ENCODE measurements around the gene DNAJC7.
"Not testable (repeated sequence)": the region's sequence is repeated elsewhere in the genome, so short reads cannot be mapped to it uniquely, and the experiment has no call there.

The DNAJC7 gene

GRCh38 chr17:42023524-42024349, 6.5 kb upstream of the DNAJC7 start:
- TF ChIP-seq CTCF (IDR thresholded peaks at IDR 0.05; ENCODE audit: low read length, missing control alignments): no peak
- peak; percentile 20 for DNase-seq (ENCODE audit: low read depth)

GRCh38 chr17:42020845-42021244, 3.6 kb upstream of the DNAJC7 start:
- not testable (repeated sequence) for DNase-seq (ENCODE audit: low read depth)
- H3K4me3 ChIP-seq (replicated peaks; ENCODE audit: low read depth, low read length): peak overlapping the region; percentile 95

More at GRCh38 chr17:42023524-42024349, 6.5 kb upstream of the DNAJC7 start:
- no peak overlapping the region for H3K4me3 ChIP-seq (replicated peaks; ENCODE audit: low read depth, low read length)

GRCh38 chr17:42019509-42020404, 2.5 kb upstream of the DNAJC7 start, which contains the start of gene NKIRAS2:
NKIRAS2 (plus strand) TSS chr17:42020090; CDS start chr17:42021578, 1,488 bp downstream.
- peak; percentile 75 for TF ChIP-seq CTCF (IDR thresholded peaks at IDR 0.05; ENCODE audit: low read length, missing control alignments)
- H3K4me3 ChIP-seq (replicated peaks; ENCODE audit: low read depth, low read length): peak within 1 kb of the TSS; percentile 95
- DNase-seq (ENCODE audit: low read depth): peak; percentile 90

- no peak for DNase-seq (ENCODE audit: low read depth)
- no peak overlapping the region for H3K4me3 ChIP-seq (replicated peaks; ENCODE audit: low read depth, low read length)
- TF ChIP-seq CTCF (IDR thresholded peaks at IDR 0.05; ENCODE audit: low read length, missing control alignments): no peak
These were observed 1.7 kb upstream of the DNAJC7 start for GRCh38 chr17:42018988-42019387.

- no peak for DNase-seq (ENCODE audit: low read depth)
- H3K4me3 ChIP-seq (replicated peaks; ENCODE audit: low read depth, low read length): peak overlapping the region; percentile 100
These were observed 1.1 kb upstream of the DNAJC7 start for GRCh38 chr17:42018339-42018738.

GRCh38 chr17:42017866-42018200, 594 bp upstream of the DNAJC7 start:
- no peak for TF ChIP-seq CTCF (IDR thresholded peaks at IDR 0.05; ENCODE audit: low read length, missing control alignments)
- no peak for DNase-seq (ENCODE audit: low read depth)

More at GRCh38 chr17:42018339-42018738, 1.1 kb upstream of the DNAJC7 start:
- no peak for TF ChIP-seq CTCF (IDR thresholded peaks at IDR 0.05; ENCODE audit: low read length, missing control alignments)

GRCh38 chr17:42016411-42016831, 818 bp downstream of the DNAJC7 start:
- DNase-seq (ENCODE audit: low read depth): peak; percentile 26
- peak overlapping the region; percentile 100 for H3K4me3 ChIP-seq (replicated peaks; ENCODE audit: low read depth, low read length)
- no peak for TF ChIP-seq CTCF (IDR thresholded peaks at IDR 0.05; ENCODE audit: low read length, missing control alignments)

More at GRCh38 chr17:42017866-42018200, 594 bp upstream of the DNAJC7 start:
- H3K4me3 ChIP-seq (replicated peaks; ENCODE audit: low read depth, low read length): peak overlapping the region; percentile 100

GRCh38 chr17:42013740-42014139, 3.5 kb downstream of the DNAJC7 start:
- not testable (repeated sequence) for DNase-seq (ENCODE audit: low read depth); H3K4me3 ChIP-seq (replicated peaks; ENCODE audit: low read depth, low read length)

GRCh38 chr17:42012363-42012762, 4.9 kb downstream of the DNAJC7 start:
- DNase-seq (ENCODE audit: low read depth); H3K4me3 ChIP-seq (replicated peaks; ENCODE audit: low read depth, low read length): not testable (repeated sequence)

Data from fibroblast of pulmonary artery (primary cell).